ENCODE results near the gene BGLAP.

Gene BGLAP

GRCh38 chr1:156241926-156242325 is at the start of gene BGLAP:
Gene BGLAP, plus strand, starts transcription at chr1:156242184. Its CDS starts 48 bp downstream, at chr1:156242232.
- no peak for FAIRE-seq

- FAIRE-seq = no peak
Measured at GRCh38 chr1:156193208-156193487, 48.8 kb upstream of the BGLAP start.

GRCh38 chr1:156193488-156194299 is 48.3 kb upstream of the BGLAP start, which contains the start of gene SLC25A44:
Gene SLC25A44, plus strand, starts transcription at chr1:156194104. Its CDS starts 5,744 bp downstream, at chr1:156199848.
- peak; percentile 99 for FAIRE-seq

- FAIRE-seq = no peak
Measured at GRCh38 chr1:156194300-156194652, 47.7 kb upstream of the BGLAP start.

DNA sequence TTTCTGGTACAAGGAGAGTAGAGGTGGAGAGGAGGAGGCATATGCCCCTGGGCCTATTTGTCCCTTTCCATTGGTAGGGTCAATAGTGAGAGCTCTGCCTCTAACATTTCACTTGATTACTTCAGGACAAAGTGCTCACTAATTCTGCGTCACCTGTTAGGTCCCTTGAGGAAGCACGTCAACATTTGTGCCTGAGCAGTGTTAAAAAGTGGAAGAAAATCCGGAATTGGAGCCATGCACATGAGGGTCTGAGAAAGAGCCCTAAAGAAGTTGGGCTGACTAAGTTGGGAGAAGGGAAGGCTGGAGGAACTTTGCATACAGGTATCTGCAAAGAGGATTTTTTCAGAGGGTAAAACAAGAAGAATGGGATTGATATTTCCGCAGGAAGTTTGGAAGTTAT is 46.1 kb upstream of the BGLAP start:
- no peak for FAIRE-seq

DNA sequence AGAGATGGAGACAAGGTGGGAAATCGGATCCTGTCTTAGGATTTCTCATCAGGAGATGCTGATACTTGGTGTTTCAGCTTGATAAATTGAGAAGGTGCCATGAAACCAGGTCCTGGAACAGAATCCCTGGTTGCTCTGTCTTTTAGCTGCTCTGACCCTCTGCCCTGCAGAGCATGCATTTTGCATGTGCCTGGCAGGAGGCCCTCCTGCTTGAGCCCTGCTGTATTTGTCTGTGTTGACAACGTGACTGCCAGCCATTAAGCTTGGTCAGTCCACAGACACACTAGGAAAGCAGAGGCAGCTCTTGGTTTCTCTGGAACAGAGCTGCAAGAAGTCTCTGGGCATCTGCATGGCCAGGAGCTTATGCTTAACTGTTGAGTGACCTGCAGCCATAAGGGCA is 45.5 kb upstream of the BGLAP start:
- no peak for FAIRE-seq

DNA sequence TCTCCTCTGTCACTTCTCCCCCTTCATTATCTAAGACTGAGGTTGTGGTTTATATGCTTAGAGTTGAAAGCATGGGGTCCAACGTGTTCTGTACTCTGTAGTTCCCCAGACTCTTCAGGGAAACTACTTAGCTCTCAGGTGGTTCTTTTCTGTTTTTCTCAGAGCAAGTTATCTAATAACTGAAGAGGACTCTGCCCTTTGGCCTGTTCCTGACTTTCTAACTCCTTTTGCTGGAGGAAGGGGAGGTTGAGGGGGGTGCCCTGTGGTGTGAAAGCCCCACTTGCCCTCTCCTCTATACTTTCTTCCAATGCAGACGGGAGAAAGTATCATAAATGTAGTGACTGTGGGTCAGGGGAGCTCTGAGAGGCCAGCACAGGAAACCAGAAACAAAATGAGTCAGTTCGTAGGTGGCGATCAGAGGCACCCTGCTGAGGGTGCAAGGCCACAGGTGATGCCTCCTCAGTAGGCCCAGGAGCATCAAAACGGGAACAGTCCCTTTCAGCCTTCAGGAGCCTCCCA is 43.1 kb upstream of the BGLAP start:
- FAIRE-seq = no peak

DNA sequence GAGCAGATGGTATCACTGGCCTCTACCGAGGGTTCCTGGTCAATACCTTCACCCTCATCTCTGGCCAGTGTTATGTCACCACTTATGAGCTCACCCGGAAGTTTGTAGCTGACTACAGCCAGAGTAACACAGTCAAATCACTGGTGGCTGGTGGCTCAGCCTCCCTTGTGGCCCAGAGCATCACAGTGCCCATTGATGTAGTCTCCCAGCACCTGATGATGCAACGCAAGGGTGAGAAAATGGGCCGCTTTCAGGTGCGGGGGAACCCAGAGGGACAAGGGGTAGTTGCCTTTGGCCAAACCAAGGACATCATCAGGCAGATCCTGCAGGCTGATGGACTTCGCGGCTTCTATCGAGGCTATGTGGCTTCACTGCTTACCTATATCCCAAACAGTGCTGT is 41.9 kb upstream of the BGLAP start:
- FAIRE-seq = no peak

DNA sequence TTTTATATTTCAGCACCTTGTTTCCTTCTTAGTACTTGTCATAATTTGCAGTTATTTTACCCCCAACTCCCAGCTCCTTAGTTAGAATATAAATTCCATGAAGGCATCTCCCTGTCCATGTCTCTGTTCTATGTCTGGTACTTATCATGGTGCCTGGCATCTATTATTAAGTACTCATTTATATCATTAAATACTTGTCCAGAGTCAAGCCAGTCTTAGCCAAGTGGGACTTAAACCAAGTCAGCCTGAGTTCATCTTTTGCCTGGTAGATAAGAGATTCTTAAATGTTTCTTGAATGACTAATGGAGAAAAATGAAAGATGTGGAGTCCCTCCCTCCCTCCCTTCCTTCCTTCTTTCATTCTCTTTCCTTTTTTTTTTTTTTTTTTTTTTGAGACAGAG is 38.7 kb upstream of the BGLAP start:
- FAIRE-seq = no peak

- FAIRE-seq = no peak
Measured at GRCh38 chr1:156204686-156205085, 37.3 kb upstream of the BGLAP start.

GRCh38 chr1:156211243-156211642 is 30.7 kb upstream of the BGLAP start:
- FAIRE-seq = no peak

DNA sequence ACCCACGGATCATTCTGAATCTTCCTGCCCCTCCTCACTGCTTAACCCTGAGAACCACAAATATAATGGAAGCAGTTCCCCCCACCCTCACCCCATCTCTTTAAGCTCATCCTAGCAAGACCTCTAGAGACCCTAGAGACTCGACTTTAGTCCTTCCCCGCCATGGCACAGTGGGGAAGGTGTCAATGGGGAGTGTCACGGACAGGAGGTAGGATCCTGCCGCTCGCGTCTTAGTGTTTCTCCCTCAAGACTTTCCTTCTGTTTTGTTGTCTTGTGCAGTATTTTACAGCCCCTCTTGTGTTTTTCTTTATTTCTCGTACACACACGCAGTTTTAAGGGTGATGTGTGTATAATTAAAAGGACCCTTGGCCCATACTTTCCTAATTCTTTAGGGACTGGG is 29.9 kb upstream of the BGLAP start:
- no peak for FAIRE-seq

GRCh38 chr1:156212833-156213643 is 28.9 kb upstream of the BGLAP start, which contains the start of gene PMF1:
Gene PMF1, plus strand, starts transcription at chr1:156213007. Its CDS starts 9 bp downstream, at chr1:156213016.
- FAIRE-seq = no peak

GRCh38 chr1:156213644-156213966 is 28.4 kb upstream of the BGLAP start:
- no peak for FAIRE-seq

- no peak for FAIRE-seq
Measured at GRCh38 chr1:156214024-156214748, 27.8 kb upstream of the BGLAP start.

GRCh38 chr1:156216361-156217086 is 25.5 kb upstream of the BGLAP start:
- peak; percentile 99 for FAIRE-seq

DNA sequence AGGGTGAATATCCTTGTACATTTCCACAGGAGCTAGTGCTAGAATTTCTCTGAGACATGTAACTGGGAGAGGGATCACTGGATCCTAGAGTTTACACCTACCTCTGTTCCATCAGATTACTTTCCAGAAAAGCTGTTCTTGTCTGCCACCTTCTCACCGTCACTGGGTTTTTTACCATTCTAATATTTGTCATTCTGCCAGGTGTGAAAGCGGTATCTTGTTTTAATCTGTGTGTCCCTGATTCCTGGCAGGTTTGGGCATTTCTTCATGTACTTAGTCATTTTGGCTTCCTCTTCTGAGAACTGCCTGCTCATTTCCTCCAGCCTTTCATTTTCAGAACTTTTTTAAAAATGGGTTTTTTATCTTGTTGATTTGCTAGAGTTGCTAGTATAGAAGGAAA is 24.1 kb upstream of the BGLAP start:
- FAIRE-seq = no peak

DNA sequence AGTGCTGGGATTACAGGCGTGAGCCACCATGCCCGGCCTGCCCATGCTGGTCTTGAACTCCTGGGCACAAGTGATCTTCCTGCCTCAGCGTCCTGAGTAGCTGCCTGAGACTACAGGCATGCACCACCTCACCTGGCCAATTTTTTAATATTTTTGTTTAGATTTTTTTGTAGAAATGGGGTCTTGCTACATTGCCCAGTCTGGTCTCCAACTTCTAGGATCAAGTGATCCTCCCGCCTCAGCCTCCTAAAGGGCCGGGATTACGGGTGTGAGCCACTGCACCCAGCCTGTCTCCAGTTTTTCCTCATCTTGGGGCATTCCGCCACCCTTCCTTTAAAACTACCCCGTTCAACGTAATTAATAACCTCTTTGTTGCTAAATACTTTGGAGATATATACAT is 21.8 kb upstream of the BGLAP start:
- FAIRE-seq = no peak

DNA sequence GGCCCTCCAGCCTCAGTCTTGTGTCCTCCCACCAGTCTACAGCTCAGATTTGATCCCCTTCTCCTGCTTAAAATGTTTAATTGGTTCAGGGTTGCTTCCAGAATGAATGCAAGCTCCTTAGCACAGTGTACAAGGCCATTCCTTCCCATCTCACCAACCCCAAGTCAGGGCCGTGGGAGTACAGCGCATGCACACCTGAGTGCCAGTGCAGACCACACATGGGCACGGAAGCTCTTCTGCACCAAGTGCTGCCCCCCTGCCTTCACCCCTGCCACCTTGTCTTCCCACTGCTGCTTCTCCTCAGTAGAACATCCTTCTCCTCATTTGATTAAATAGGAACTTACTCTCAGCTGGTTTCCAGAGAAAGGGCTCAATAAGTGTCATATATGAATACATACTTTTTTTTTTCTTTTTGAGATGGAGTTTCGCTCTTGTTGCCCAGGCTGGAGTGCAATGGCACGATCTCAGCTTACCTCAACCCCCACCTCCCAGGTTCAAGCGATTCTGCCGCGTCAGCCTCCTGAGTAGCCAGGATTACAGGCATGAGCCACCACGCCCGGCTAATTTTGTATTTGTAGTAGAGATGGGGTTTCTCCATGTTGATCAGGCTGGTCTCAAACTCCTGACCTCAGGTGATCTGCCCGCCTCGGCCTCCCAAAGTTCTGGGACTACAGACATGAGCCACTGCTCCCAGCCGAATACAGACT is 19.8 kb upstream of the BGLAP start:
- no peak for FAIRE-seq

DNA sequence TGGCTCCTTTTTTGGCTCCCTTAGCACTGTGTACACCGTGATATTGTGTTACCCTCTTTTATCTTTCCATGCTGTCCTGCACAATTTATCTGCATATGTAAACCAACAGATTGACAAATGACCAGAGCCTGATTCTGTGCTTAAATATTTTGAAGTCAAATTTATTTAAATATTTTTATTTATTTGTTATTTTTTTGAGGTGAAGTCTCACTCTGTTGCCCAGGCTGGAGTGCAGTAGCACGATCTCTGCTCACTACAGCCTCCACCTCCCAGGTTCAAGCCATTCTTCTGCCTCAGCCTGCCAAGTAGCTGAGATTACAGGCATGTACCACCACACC is 16.3 kb upstream of the BGLAP start:
- FAIRE-seq = no peak

DNA sequence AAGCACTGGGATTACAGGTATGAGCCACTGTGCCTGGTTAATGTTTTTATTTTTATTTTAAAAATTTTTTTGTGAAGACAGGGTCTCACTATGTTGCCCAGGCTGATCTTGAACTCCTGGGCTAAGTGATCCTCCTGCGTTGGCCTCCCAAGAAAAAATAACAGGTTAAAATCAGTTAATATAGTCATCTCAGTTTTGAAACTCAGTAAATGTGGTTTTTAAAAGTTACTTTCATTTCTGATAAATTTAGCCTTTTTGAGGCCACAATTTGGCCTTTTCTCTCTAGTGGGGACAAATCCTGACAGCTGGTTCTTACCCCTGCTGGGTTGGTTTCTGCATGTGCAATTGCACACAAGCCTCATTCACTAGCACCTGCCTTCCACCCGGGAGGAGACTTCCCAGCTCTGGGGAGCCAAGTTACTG is 15.9 kb upstream of the BGLAP start:
- FAIRE-seq = no peak

GRCh38 chr1:156226782-156227181 is 15.2 kb upstream of the BGLAP start:
- FAIRE-seq = no peak
